GM12875 (cell line): Measurements from ENCODE around the gene FOXJ3.

Source experiments
- H3K4me3 ChIP-seq: one replicate; pipeline ENCODE4 v1.5.1; 2011; ENCODE audit warnings: low read depth, low read length, control low read depth
- CTCF ChIP-seq: IDR thresholded peaks from 2 replicates; pipeline ENCODE4 v1.5.1; 2011; ENCODE audit warnings: low read depth, mild to moderate bottlenecking, control low read depth, inconsistent platforms, low read length, moderate library complexity, borderline replicate concordance; ENCODE audit not compliant: insufficient read depth

FOXJ3 gene

GRCh38 chr1:42175314-42176054 lies 159.6 kb downstream of the FOXJ3 start:
- no peak for TF ChIP-seq CTCF
- no peak overlapping the region for H3K4me3 ChIP-seq

- no peak for TF ChIP-seq CTCF
- H3K4me3 ChIP-seq: no peak overlapping the region
Measured at GRCh38 chr1:42173961-42174735, 160.9 kb downstream of the FOXJ3 start.

- H3K4me3 ChIP-seq: no peak overlapping the region
- peak; percentile 96 for TF ChIP-seq CTCF
Measured at GRCh38 chr1:42173155-42173933, 161.7 kb downstream of the FOXJ3 start.

GRCh38 chr1:42172381-42173133 lies 162.5 kb downstream of the FOXJ3 start:
- H3K4me3 ChIP-seq: no peak overlapping the region
- no peak for TF ChIP-seq CTCF

GRCh38 chr1:42171679-42172266 lies 163.3 kb downstream of the FOXJ3 start:
- TF ChIP-seq CTCF: no peak
- H3K4me3 ChIP-seq: no peak overlapping the region
